Measurements from ENCODE around the gene CIAPIN1. TPM values are rescaled to one million over a fixed set of nuclear protein-coding genes. Genes with fewer than 3 reads are reported as not detected.

Gene CIAPIN1
- total RNA-seq, 2 experiments from 2014 or later: 53.3 to 53.4 TPM

DNA sequence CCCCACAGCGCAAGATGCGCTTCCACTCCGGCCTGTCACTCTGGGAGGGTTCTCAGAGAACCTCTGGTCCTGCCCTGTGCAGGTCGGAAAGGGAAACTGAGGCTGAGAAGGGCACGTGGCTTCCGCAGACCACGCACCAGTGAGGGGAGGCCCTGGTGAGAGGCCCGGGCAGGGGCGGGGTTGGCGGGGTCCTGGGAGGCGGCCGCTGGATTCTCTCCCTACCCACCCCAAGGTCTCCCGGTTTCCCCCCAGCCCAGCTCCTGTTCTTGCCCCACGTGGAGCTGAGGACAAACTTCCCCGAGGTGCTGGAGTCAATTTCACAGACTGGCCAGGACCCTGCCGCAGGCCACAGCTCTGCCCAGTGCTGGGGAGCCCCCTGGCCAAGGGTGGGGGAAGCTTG is 31.1 kb downstream of the CIAPIN1 start:
- ATAC-seq: no peak
- intact Hi-C loops (cut with micrococcal nuclease): loop anchor here (5.0 kb wide), 1 partner anchor 106 kb away; no protein-coding TSS in a partner anchor
- no peak overlapping the region for H3K27ac Mint-ChIP-seq
- ChIA-PET POLR2A (interaction anchor here (0.7 to 3.2 kb wide), 9 partner anchors 9 to 225 kb away, joined by 3 to 31 read pairs (median 4); partner anchors contain the start of genes CIAPIN1 and COQ9), CTCF (interaction anchor here (0.9 to 10.9 kb wide), 33 partner anchors 9 to 711 kb away, joined by 3 to 258 read pairs (median 5); partner anchors contain the start of genes CCL17, CIAPIN1, COQ9 and POLR2C)
- H3K4me3 Mint-ChIP-seq: no peak overlapping the region
- H3K36me3 Mint-ChIP-seq (ENCODE audit: low read depth): no peaks in the 10 kb centered on the region
- H3K4me1 Mint-ChIP-seq (ENCODE audit: low read depth): peaks cover 19% of the 10 kb centered on the region
- H3K27me3 Mint-ChIP-seq: no peaks in the 10 kb centered on the region
- TF ChIP-seq, protein P1, sequence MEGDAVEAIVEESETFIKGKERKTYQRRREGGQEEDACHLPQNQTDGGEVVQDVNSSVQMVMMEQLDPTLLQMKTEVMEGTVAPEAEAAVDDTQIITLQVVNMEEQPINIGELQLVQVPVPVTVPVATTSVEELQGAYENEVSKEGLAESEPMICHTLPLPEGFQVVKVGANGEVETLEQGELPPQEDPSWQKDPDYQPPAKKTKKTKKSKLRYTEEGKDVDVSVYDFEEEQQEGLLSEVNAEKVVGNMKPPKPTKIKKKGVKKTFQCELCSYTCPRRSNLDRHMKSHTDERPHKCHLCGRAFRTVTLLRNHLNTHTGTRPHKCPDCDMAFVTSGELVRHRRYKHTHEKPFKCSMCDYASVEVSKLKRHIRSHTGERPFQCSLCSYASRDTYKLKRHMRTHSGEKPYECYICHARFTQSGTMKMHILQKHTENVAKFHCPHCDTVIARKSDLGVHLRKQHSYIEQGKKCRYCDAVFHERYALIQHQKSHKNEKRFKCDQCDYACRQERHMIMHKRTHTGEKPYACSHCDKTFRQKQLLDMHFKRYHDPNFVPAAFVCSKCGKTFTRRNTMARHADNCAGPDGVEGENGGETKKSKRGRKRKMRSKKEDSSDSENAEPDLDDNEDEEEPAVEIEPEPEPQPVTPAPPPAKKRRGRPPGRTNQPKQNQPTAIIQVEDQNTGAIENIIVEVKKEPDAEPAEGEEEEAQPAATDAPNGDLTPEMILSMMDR (IDR thresholded peaks at IDR 0.05): no peak
- DNase-seq: no peak
- H3K9me3 Mint-ChIP-seq: no peaks in the 10 kb centered on the region

DNA sequence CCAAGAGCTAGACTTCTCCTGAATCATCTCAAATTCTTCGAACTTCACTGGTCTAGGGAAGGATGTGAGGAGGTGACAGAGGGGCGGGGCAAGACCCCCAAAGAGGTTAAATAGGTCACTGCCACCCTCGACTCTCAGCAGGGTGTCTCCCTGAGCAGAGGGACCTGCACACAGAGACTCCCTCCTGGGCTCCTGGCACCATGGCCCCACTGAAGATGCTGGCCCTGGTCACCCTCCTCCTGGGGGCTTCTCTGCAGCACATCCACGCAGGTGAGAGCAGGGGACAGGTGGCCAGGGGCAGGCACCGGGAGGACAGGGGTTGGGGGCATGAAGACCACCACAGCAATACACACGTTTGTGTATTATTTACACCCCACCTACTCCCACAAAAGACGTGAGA is 33.5 kb downstream of the CIAPIN1 start:
- CTCF ChIA-PET: interaction anchor here (1.4 to 10.9 kb wide), 2 partner anchors 20 to 111 kb away, joined by 5 to 258 read pairs; no protein-coding TSS in a partner anchor
- no peak for DNase-seq
- no peak overlapping the region for H3K4me3 Mint-ChIP-seq
- peaks cover 14% of the 10 kb centered on the region for H3K4me1 Mint-ChIP-seq (ENCODE audit: low read depth)
- H3K27me3 Mint-ChIP-seq: no peaks in the 10 kb centered on the region
- H3K9me3 Mint-ChIP-seq: no peaks in the 10 kb centered on the region
- intact Hi-C loops (cut with micrococcal nuclease): no loop called here
- TF ChIP-seq, protein P1 (IDR thresholded peaks at IDR 0.05): no peak
- POLR2A ChIA-PET: interaction anchor here (1.3 kb wide), 1 partner anchor 113 kb away, joined by 6 read pairs; no protein-coding TSS in a partner anchor
- H3K36me3 Mint-ChIP-seq (ENCODE audit: low read depth): no peaks in the 10 kb centered on the region
- H3K27ac Mint-ChIP-seq: no peak overlapping the region
- ATAC-seq: no peak

DNA sequence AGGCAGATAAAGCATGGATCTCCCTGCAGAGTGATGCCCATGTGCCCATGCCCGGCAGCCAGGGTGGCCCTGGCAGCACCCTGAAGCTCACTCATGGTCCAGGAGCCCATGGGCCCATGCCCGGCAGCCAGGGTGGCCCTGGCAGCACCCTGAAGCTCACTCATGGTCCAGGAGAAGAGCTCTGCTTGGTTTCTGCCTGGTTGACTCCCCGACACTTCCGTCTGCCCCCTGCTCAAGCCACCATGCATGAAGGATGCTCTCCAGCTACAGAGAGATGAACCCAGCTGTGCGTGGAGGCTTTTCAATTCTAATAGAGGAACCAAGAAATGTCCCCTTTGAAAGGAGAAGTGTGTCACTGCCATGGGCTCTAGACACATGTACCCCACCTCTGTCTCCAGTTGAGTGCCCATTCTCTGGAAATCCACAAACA is 33.9 kb downstream of the CIAPIN1 start:
- intact Hi-C loops (cut with micrococcal nuclease): no loop called here
- POLR2A ChIA-PET: interaction anchor here (1.3 kb wide), 1 partner anchor 113 kb away, joined by 6 read pairs; no protein-coding TSS in a partner anchor
- TF ChIP-seq, protein P1 (IDR thresholded peaks at IDR 0.05): no peak
- Mint-ChIP-seq H3K27me3 (no peaks in the 10 kb centered on the region), H3K36me3 (ENCODE audit: low read depth) (no peaks in the 10 kb centered on the region), H3K4me1 (ENCODE audit: low read depth) (peaks cover 12% of the 10 kb centered on the region), H3K9me3 (no peaks in the 10 kb centered on the region), H3K27ac (no peak overlapping the region), H3K4me3 (no peak overlapping the region)
- DNase-seq: no peak
- CTCF ChIA-PET: interaction anchor here (0.8 to 10.9 kb wide), 3 partner anchors 9 to 111 kb away, joined by 3 to 258 read pairs (median 5); partner anchors contain the start of gene CCL17
- no peak for ATAC-seq

DNA sequence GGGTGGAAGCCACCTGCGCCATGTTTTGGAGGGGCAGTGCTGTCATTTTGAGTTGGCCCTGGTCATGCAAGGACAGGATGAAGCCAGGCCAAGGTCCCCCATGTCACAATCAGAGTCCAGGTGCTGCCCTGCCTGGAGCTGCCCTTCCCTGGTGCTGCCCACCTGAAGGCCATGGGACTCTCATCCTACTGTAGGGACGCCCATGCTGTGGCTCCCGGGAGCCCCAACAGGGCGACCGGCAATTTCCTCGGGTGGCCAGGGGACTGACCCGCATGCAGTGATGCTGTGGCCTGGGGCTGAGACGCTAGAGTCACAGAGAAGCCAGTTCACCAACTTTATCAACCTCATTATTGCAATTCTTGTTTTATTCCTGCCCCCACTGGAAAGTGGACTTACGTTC is 34.6 kb downstream of the CIAPIN1 start:
- DNase-seq: no peak
- no peaks in the 10 kb centered on the region for H3K9me3 Mint-ChIP-seq
- POLR2A ChIA-PET: no interaction called here

More for the DNA sequence above, 34.6 kb downstream of the CIAPIN1 start:
- no peak for ATAC-seq
- H3K27me3 Mint-ChIP-seq: no peaks in the 10 kb centered on the region
- TF ChIP-seq, protein P1 (IDR thresholded peaks at IDR 0.05): no peak
- no peak overlapping the region for H3K27ac Mint-ChIP-seq
- H3K36me3 Mint-ChIP-seq (ENCODE audit: low read depth): no peaks in the 10 kb centered on the region
- intact Hi-C loops (cut with micrococcal nuclease): no loop called here
- CTCF ChIA-PET: interaction anchor here (0.8 to 10.9 kb wide), 2 partner anchors 8 to 110 kb away, joined by 3 to 258 read pairs; partner anchors contain the start of gene CCL17
- no peak overlapping the region for H3K4me3 Mint-ChIP-seq
- peaks cover 8% of the 10 kb centered on the region for H3K4me1 Mint-ChIP-seq (ENCODE audit: low read depth)

Measured in activated CD8-positive, alpha-beta T cell treated with anti-CD3 and anti-CD28 coated beads for 36 hours (primary cell).